A673 (cell line): ENCODE results near the gene PRR20D.
"Not testable (repeated sequence)": the region's sequence is repeated elsewhere in the genome, so short reads cannot be mapped to it uniquely, and the experiment has no call there.

Source experiments
- CTCF ChIP-seq: fragments of 300-800, 200-600 bp; sonication (generic); conservative IDR thresholded peaks from 2 replicates; pipeline ENCODE4 v1.5.1; 2017; ENCODE audit warnings: low read depth, mild to moderate bottlenecking, antibody characterized with exemption, low read length, moderate library complexity, mixed read lengths
- EZH2 ChIP-seq: fragments of 200-600 bp; sonication (generic); IDR thresholded peaks from 2 replicates; pipeline ENCODE4 v1.6.1; 2017; ENCODE audit warnings: borderline replicate concordance, low read depth, mild to moderate bottlenecking, mixed read lengths, antibody characterized with exemption, low read length; ENCODE audit not compliant: poor library complexity, severe bottlenecking

GRCh38 chr13:57139781-57140180 lies 20.7 kb upstream of the PRR20D start:
- TF ChIP-seq CTCF, EZH2: not testable (repeated sequence)
